Progenitor cell of endocrine pancreas (in vitro differentiated cells): Measurements from ENCODE around the gene DSCAML1. TPM values are rescaled to one million over a fixed set of nuclear protein-coding genes. Genes with fewer than 3 reads are reported as not detected.

ENCODE experiments used
- DNase-seq: peaks from one replicate; pipeline ENCODE4 v3.0.0; 2021; ENCODE audit warnings: low spot score; ENCODE audit not compliant: unreplicated experiment
- H3K27ac Mint-ChIP-seq: 2 replicates; pipeline ENCODE4 v1.8.0; 2021; ENCODE audit warnings: mild to moderate bottlenecking, moderate library complexity, mixed read lengths
- H3K27me3 Mint-ChIP-seq: 2 replicates; pipeline ENCODE4 v1.8.0; 2021; ENCODE audit warnings: mixed read lengths
- H3K36me3 Mint-ChIP-seq: 2 replicates; pipeline ENCODE4 v1.8.0; 2022; ENCODE audit warnings: mixed read lengths; ENCODE audit not compliant: insufficient read depth
- H3K4me1 Mint-ChIP-seq: 2 replicates; pipeline ENCODE4 v1.8.0; 2021; ENCODE audit warnings: low read depth, mixed read lengths
- H3K4me3 Mint-ChIP-seq: 2 replicates; pipeline ENCODE4 v1.8.0; 2021; ENCODE audit warnings: low read depth, mild to moderate bottlenecking, moderate library complexity, mixed read lengths
- H3K9me3 Mint-ChIP-seq: 2 replicates; pipeline ENCODE4 v1.8.0; 2021; ENCODE audit warnings: low read depth, mixed read lengths
- CTCF ChIP-seq: fragments of 200-600 bp; sonication (generic); IDR thresholded peaks from one replicate; pipeline ENCODE4 v1.5.0; 2021; ENCODE audit warnings: antibody characterized with exemption, mild to moderate bottlenecking; ENCODE audit not compliant: unreplicated experiment
- total RNA-seq: library from RNA; stranded (reverse); gene quantifications from 2 replicates; pipeline ENCODE4 v1.2.1, GENCODE V29; 2021

Gene DSCAML1
- total RNA-seq, 1 donor from 2014 or later, result 2.7 TPM

GRCh38 chr11:117506971-117507370 lies 290.0 kb downstream of the DSCAML1 start:
- TF ChIP-seq CTCF, result no peak
- Mint-ChIP-seq H3K27me3 (peaks cover 25% of the 10 kb centered on the region), H3K9me3 (no peaks in the 10 kb centered on the region), H3K4me3 (no peak overlapping the region), H3K36me3 (no peaks in the 10 kb centered on the region), H3K4me1 (peaks cover 14% of the 10 kb centered on the region), H3K27ac (no peak overlapping the region)
- no peak for DNase-seq

- TF ChIP-seq CTCF, result no peak
- Mint-ChIP-seq H3K9me3 (no peaks in the 10 kb centered on the region), H3K27me3 (peaks cover 35% of the 10 kb centered on the region), H3K27ac (no peak overlapping the region), H3K4me3 (no peak overlapping the region), H3K36me3 (no peaks in the 10 kb centered on the region), H3K4me1 (peaks cover 20% of the 10 kb centered on the region)
- DNase-seq, result no peak
Measured at GRCh38 chr11:117505285-117505970, 291.6 kb downstream of the DSCAML1 start.

- no peak overlapping the region for H3K4me3 Mint-ChIP-seq
- no peak for TF ChIP-seq CTCF
- no peaks in the 10 kb centered on the region for H3K9me3 Mint-ChIP-seq
- DNase-seq, result no peak
- H3K36me3 Mint-ChIP-seq, result no peaks in the 10 kb centered on the region
- H3K27ac Mint-ChIP-seq, result no peak overlapping the region
- H3K4me1 Mint-ChIP-seq, result peaks cover 20% of the 10 kb centered on the region
- peaks cover 36% of the 10 kb centered on the region for H3K27me3 Mint-ChIP-seq
Measured at GRCh38 chr11:117502779-117503100, 294.3 kb downstream of the DSCAML1 start.

GRCh38 chr11:117502015-117502778 lies 294.8 kb downstream of the DSCAML1 start:
- peak overlapping the region; percentile 17 for H3K27ac Mint-ChIP-seq
- DNase-seq, result no peak
- H3K4me1 Mint-ChIP-seq, result peaks cover 20% of the 10 kb centered on the region
- no peak overlapping the region for H3K4me3 Mint-ChIP-seq
- no peaks in the 10 kb centered on the region for H3K36me3 Mint-ChIP-seq
- peaks cover 36% of the 10 kb centered on the region for H3K27me3 Mint-ChIP-seq
- no peak for TF ChIP-seq CTCF
- no peaks in the 10 kb centered on the region for H3K9me3 Mint-ChIP-seq

GRCh38 chr11:117501237-117501898 lies 295.6 kb downstream of the DSCAML1 start:
- H3K9me3 Mint-ChIP-seq, result no peaks in the 10 kb centered on the region

More at GRCh38 chr11:117501237-117501898, 295.6 kb downstream of the DSCAML1 start:
- H3K27ac Mint-ChIP-seq, result no peak overlapping the region
- H3K36me3 Mint-ChIP-seq, result no peaks in the 10 kb centered on the region
- DNase-seq, result no peak
- TF ChIP-seq CTCF, result no peak
- peaks cover 21% of the 10 kb centered on the region for H3K4me1 Mint-ChIP-seq
- peaks cover 42% of the 10 kb centered on the region for H3K27me3 Mint-ChIP-seq
- H3K4me3 Mint-ChIP-seq, result no peak overlapping the region
